Adrenal gland (tissue), 12 donors: Measurements from ENCODE around the gene RAD51AP2. TPM values are rescaled to one million over a fixed set of nuclear protein-coding genes. Genes with fewer than 3 reads are reported as not detected.

ENCODE experiments used
- DNase-seq, 7 donors: peaks; one replicate each; pipeline ENCODE4 v3.0.0-alpha.2; 2019 to 2020
- H3K27ac ChIP-seq, 5 donors: fragments of 200-600 bp; sonication (generic) in 4 of 5; 1 replicate in 3 of 5; 2 replicates in 2 of 5; pipeline versions ENCODE4 v1.5.1 to v1.8.0; 2016 to 2020; ENCODE audit warnings: mild to moderate bottlenecking in 1 of 5
- H3K27me3 ChIP-seq: fragments of 200-600 bp; 2 replicates; pipeline ENCODE4 v1.8.0; 2021
- H3K36me3 ChIP-seq, 2 donors: fragments of 200-600 bp; replicated peaks in 1 of 2; 1 replicate in 1 of 2; 2 replicates in 1 of 2; pipeline versions ENCODE4 v1.5.1 to v1.8.0; 2018 to 2022
- H3K4me1 ChIP-seq, 2 donors: fragments of 200-600 bp; replicated peaks in 1 of 2; 1 replicate in 1 of 2; 2 replicates in 1 of 2; pipeline versions ENCODE4 v1.5.1 to v1.8.0; 2018 to 2021
- H3K4me3 ChIP-seq, 4 donors: fragments of 200-600 bp; sonication (generic) in 3 of 4; one replicate each; pipeline ENCODE4 v1.5.1; 2016 to 2018
- H3K9me3 ChIP-seq, 3 donors: fragments of 200-600 bp; sonication (generic) in 1 of 3; replicated peaks in 1 of 3; 1 replicate in 2 of 3; 2 replicates in 1 of 3; pipeline versions ENCODE4 v1.5.1 to v1.8.0; 2016 to 2021
- CTCF ChIP-seq, 6 experiments: fragments of 450-650 bp in 4 of 6; fragments of 200-600 bp in 2 of 6; sonication (generic) in 1 of 6; IDR thresholded peaks; 1 replicate in 5 of 6; 2 replicates in 1 of 6; pipeline versions ENCODE4 v1.5.1 to v1.8.0; 2016 to 2021; ENCODE audit warnings: antibody characterized with exemption in 6 of 6, mild to moderate bottlenecking in 2 of 6, moderate library complexity in 1 of 6
- POLR2A ChIP-seq, 2 donors: fragments of 450-650 bp; IDR thresholded peaks; one replicate each; pipeline ENCODE4 v1.6.1; 2017; ENCODE audit warnings: antibody characterized with exemption in 2 of 2, mild to moderate bottlenecking in 2 of 2, moderate library complexity in 1 of 2
- WGBS, 4 donors: extraction: QIAGEN DNeasy Blood & Tissue Kit in 2 of 4; methylation state at CpG; one replicate each; pipeline versions ENCODE4 v1.1.5 to v1.1.7; 2013 to 2017; 5-methylcytosine and 5-hydroxymethylcytosine counted together
- intact Hi-C, 2 donors: fragments of 100-400 bp; cut with DNase I; formaldehyde crosslinking; loops; one replicate each; pipeline versions ENCODE4 v1.14.1 to v1.15.0; 2022 to 2023
- polyA plus RNA-seq, 3 donors: library from polyadenylated mRNA; stranded (reverse); fragments of 200-250 nt in 2 of 3; fragments of 350-450 nt in 1 of 3; fragmentation: Illumina TruSeq in 1 of 3; extraction: RNeasy Lipid Tissue Mini Kit (QIAGEN cat#74804) in 1 of 3; gene quantifications; one replicate each; pipeline ENCODE4 v1.2.3, GENCODE V29; 2013 to 2014
- total RNA-seq, 9 donors: library from RNA; depleted of rRNA in 4 of 9; stranded (reverse); fragments of >200 nt in 4 of 9; fragments of 120-200 nt in 1 of 9; fragmentation: NEBNext Ultra II Directional in 1 of 9; extraction: Animal tissue kit (Norgen Biotek cat#: 25700) in 1 of 9; gene quantifications; one replicate each; pipeline versions ENCODE4 v1.1.0 to v1.2.4, GENCODE V29; 2013 to 2023
- donor health status: healthy with polysubstance abuse.
- donor health status: Bipolar disorder and iron deficiency.
- donor health status: DM: yes; HTN: yes; CAD: no.
- donor health status: DM: no; HTN: no; CAD: no.
- donor health status: DM: no; HTN: no; CAD: no.
- donor health status: DM: yes; HTN: yes; CAD: no.

RAD51AP2 gene
- total and polyA plus RNA-seq, 12 donors: 0.07 to 0.20 (median 0.11) TPM; not detected in 4

GRCh38 chr2:17479875-17480274 is 38.4 kb downstream of the RAD51AP2 start:
- intact Hi-C loops: no loop called here
- Histone ChIP-seq H3K4me3 (no peak overlapping the region), H3K36me3 (no peaks in the 10 kb centered on the region), H3K4me1 (no peaks in the 10 kb centered on the region), H3K27ac (no peak overlapping the region), H3K27me3 (no peaks in the 10 kb centered on the region), H3K9me3 (no peaks in the 10 kb centered on the region)
- DNase-seq: no peak
- whole genome bisulfite sequencing, 4 donors: 90 to 97% (median 92%) methylated on average over 2 of the region's 2 CpGs
- TF ChIP-seq CTCF (IDR thresholded peaks at IDR 0.05) (no peak), POLR2A (IDR thresholded peaks at IDR 0.05) (no peak)

DNA sequence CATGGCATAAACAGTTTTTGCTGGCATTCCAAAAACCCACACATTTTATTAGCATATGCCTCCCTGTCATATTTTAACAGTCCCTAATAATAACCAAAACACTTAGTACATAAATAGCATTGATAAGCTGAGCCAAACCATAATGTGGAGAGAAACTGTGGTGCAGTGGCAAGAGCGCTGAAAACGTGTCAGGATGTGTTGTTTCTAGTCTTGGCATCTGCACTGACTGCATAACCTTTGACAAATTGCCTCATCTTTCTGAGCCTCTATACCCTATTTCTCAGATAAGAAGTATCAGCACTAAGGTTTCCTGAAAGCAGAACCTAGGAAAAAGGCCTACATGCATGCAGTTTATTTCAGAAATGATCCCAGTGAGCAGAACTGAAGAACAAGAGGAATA is 41.4 kb downstream of the RAD51AP2 start:
- WGBS, 4 donors: 48 to 70% (median 64%) methylated on average over 2 of the region's 2 CpGs
- Histone ChIP-seq H3K4me1 (no peaks in the 10 kb centered on the region), H3K36me3 (no peaks in the 10 kb centered on the region), H3K27ac (no peak overlapping the region), H3K4me3 (no peak overlapping the region), H3K9me3 (no peaks in the 10 kb centered on the region), H3K27me3 (no peaks in the 10 kb centered on the region)
- no peak for DNase-seq
- TF ChIP-seq POLR2A (IDR thresholded peaks at IDR 0.05) (no peak), CTCF (IDR thresholded peaks at IDR 0.05) (no peak)
- intact Hi-C loops: no loop called here

DNA sequence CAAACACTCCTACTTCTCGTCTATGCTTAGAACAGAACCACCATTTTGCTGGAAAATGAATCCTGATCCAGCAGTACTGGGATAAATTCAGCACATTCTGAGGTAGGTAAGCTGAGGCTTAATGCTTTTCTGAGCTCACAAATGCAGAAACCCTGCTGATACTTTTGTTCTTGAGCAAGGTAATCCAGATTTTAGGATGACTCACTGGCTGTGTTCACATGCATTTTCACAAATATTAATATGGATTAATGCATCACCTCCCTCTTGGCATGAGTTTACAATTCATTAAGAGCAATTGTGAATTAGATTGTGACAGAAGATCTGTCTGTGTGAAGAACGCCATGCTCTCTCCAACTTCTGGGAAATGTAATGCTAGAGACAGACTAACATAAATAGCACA is 42.2 kb downstream of the RAD51AP2 start:
- H3K36me3 ChIP-seq: no peaks in the 10 kb centered on the region
- H3K27ac ChIP-seq: no peak overlapping the region
- no peaks in the 10 kb centered on the region for H3K27me3 ChIP-seq
- DNase-seq: no peak
- no peaks in the 10 kb centered on the region for H3K9me3 ChIP-seq
- no peaks in the 10 kb centered on the region for H3K4me1 ChIP-seq
- H3K4me3 ChIP-seq: no peak overlapping the region
- 63 to 82% (median 66%) methylated on average over 2 of the region's 2 CpGs for WGBS, 4 donors
- TF ChIP-seq POLR2A (IDR thresholded peaks at IDR 0.05) (no peak), CTCF (IDR thresholded peaks at IDR 0.05) (no peak)
- intact Hi-C loops: no loop called here

GRCh38 chr2:17475286-17475685 is 43.0 kb downstream of the RAD51AP2 start:
- Histone ChIP-seq H3K4me3 (no peak overlapping the region), H3K27me3 (no peaks in the 10 kb centered on the region), H3K36me3 (no peaks in the 10 kb centered on the region), H3K4me1 (no peaks in the 10 kb centered on the region), H3K9me3 (peaks cover 0 to 5% (median 1%) of the 10 kb centered on the region in 3 donors), H3K27ac (no peak overlapping the region)
- 60 to 82% (median 73%) methylated on average over 1 of the region's 1 CpG for WGBS, 4 donors
- intact Hi-C loops: no loop called here
- no peak for DNase-seq
- no peak for TF ChIP-seq POLR2A (IDR thresholded peaks at IDR 0.05)
- no peak for TF ChIP-seq CTCF (IDR thresholded peaks at IDR 0.05)
